IMR-90 (cell line): ENCODE measurements around the gene LCP1. TPM values are rescaled to one million over a fixed set of nuclear protein-coding genes. Genes with fewer than 3 reads are reported as not detected.

Source experiments
- ATAC-seq: fragments of 200-7000 bp; cut with Tn5 transposase; 2 replicates; pipeline ENCODE4 v1.9.1; 2020; ENCODE audit warnings: low read depth, mild to moderate bottlenecking, moderate library complexity
- BruUV-seq: library from RNA; stranded (reverse); fragments of 400-500 nt; replicated peaks from 2 replicates; lab custom pipeline; 2021; lab: Mats Ljungman, UMichigan
- CTCF ChIA-PET: fragments of 300-600 bp; formaldehyde crosslinking; extraction: SDS; loops from one replicate; lab custom pipeline; 2021; ENCODE audit warnings: antibody characterized with exemption; lab: Yijun Ruan, JAX
- POLR2A ChIA-PET: fragments of 300-600 bp; sonication (Branson Sonifier 250); formaldehyde crosslinking; loops from one replicate; lab custom pipeline; 2022; ENCODE audit warnings: antibody characterized with exemption; ENCODE audit not compliant: unreplicated experiment; lab: Charles Lee
- DNase-seq: peaks from one replicate; pipeline ENCODE4 v3.0.0; 2013
- H2AFZ ChIP-seq: replicated peaks from 2 replicates; pipeline ENCODE3; 2013; ENCODE audit warnings: low read length, mild to moderate bottlenecking; ENCODE audit not compliant: poor library complexity
- H2AK5ac ChIP-seq: 2 replicates; pipeline ENCODE4 v1.6.1; 2013; ENCODE audit warnings: low read depth, low read length, inconsistent platforms
- H2AK9ac ChIP-seq: replicated peaks from 2 replicates; pipeline ENCODE3; 2013; ENCODE audit warnings: mild to moderate bottlenecking, low read depth, low read length, moderate library complexity; ENCODE audit not compliant: poor library complexity
- H2BK120ac ChIP-seq: 2 replicates; pipeline ENCODE4 v1.6.1; 2013; ENCODE audit warnings: low read depth, low read length, inconsistent platforms
- H2BK15ac ChIP-seq: 3 replicates; pipeline ENCODE4 v1.6.1; 2013; ENCODE audit warnings: low read depth, low read length, inconsistent platforms
- H2BK20ac ChIP-seq: 2 replicates; pipeline ENCODE4 v1.6.1; 2013; ENCODE audit warnings: low read depth, mild to moderate bottlenecking, inconsistent platforms, low read length, moderate library complexity
- H2BK5ac ChIP-seq: 2 replicates; pipeline ENCODE4 v1.6.1; 2013; ENCODE audit warnings: mild to moderate bottlenecking, low read depth, low read length, inconsistent platforms; ENCODE audit not compliant: poor library complexity, severe bottlenecking
- H3K14ac ChIP-seq: replicated peaks from 2 replicates; pipeline ENCODE4 v1.6.1; 2013; ENCODE audit warnings: low read depth, low read length, inconsistent platforms
- H3K18ac ChIP-seq: 2 replicates; pipeline ENCODE4 v1.6.1; 2013; ENCODE audit warnings: low read depth, low read length, control low read depth
- H3K23ac ChIP-seq: 2 replicates; pipeline ENCODE4 v1.6.1; 2013; ENCODE audit warnings: low read depth, low read length, inconsistent platforms
- H3K27ac ChIP-seq: 2 replicates; pipeline ENCODE4 v1.5.1; 2013; ENCODE audit warnings: mild to moderate bottlenecking, control low read depth, low read length; ENCODE audit not compliant: insufficient read depth
- H3K27me3 ChIP-seq: 2 replicates; pipeline ENCODE4 v1.6.1; 2013; ENCODE audit warnings: low read length; ENCODE audit not compliant: control insufficient read depth, insufficient read depth
- H3K36me3 ChIP-seq: 2 replicates; pipeline ENCODE4 v1.6.1; 2013; ENCODE audit warnings: low read length, mixed read lengths; ENCODE audit not compliant: control insufficient read depth, insufficient read depth
- H3K4ac ChIP-seq: 2 replicates; pipeline ENCODE4 v1.6.1; 2013; ENCODE audit warnings: low read depth, low read length, inconsistent platforms
- H3K4me1 ChIP-seq: 2 replicates; pipeline ENCODE4 v1.6.1; 2013; ENCODE audit warnings: low read length, mixed read lengths; ENCODE audit not compliant: control insufficient read depth, insufficient read depth
- H3K4me2 ChIP-seq: 2 replicates; pipeline ENCODE4 v1.6.1; 2013; ENCODE audit warnings: low read depth, mild to moderate bottlenecking, control low read depth, low read length, moderate library complexity
- H3K4me3 ChIP-seq: 2 replicates; pipeline ENCODE4 v1.5.1; 2013; ENCODE audit warnings: low read depth, mild to moderate bottlenecking, control low read depth, low read length, moderate library complexity; ENCODE audit not compliant: insufficient read depth
- H3K56ac ChIP-seq: 2 replicates; pipeline ENCODE4 v1.6.1; 2013; ENCODE audit warnings: low read length, inconsistent platforms; ENCODE audit not compliant: insufficient read depth; ENCODE audit errors: extremely low read depth
- H3K79me1 ChIP-seq, 2 experiments: 2 replicates each; pipeline ENCODE4 v1.6.1; 2013; ENCODE audit warnings: low read length in 2 of 2, inconsistent platforms in 1 of 2, low read depth in 1 of 2
- H3K9ac ChIP-seq: 2 replicates; pipeline ENCODE4 v1.6.1; 2013; ENCODE audit warnings: low read depth, low read length, control low read depth
- H3K9me1 ChIP-seq: 2 replicates; pipeline ENCODE4 v1.6.1; 2013; ENCODE audit warnings: low read length, inconsistent platforms; ENCODE audit not compliant: insufficient read depth
- H3K9me3 ChIP-seq: 2 replicates; pipeline ENCODE4 v1.6.1; 2013; ENCODE audit warnings: low read length; ENCODE audit not compliant: control insufficient read depth, insufficient read depth
- H4K20me1 ChIP-seq: 2 replicates; pipeline ENCODE4 v1.6.1; 2013; ENCODE audit warnings: low read length, inconsistent platforms; ENCODE audit not compliant: insufficient read depth
- H4K5ac ChIP-seq: 2 replicates; pipeline ENCODE4 v1.6.1; 2013; ENCODE audit warnings: mild to moderate bottlenecking, low read depth, low read length, control low read depth
- H4K8ac ChIP-seq, 2 experiments: 2 replicates each; pipeline ENCODE4 v1.6.1; 2013; ENCODE audit warnings: low read depth in 2 of 2, low read length in 2 of 2, control low read depth in 1 of 2, inconsistent platforms in 1 of 2
- H4K91ac ChIP-seq: 2 replicates; pipeline ENCODE4 v1.6.1; 2013; ENCODE audit warnings: low read depth, low read length, inconsistent platforms; ENCODE audit not compliant: insufficient read depth
- BHLHE40 ChIP-seq: fragments of 150-350 bp; IDR thresholded peaks from 2 replicates; pipeline ENCODE4 v1.6.1; 2016; ENCODE audit warnings: mild to moderate bottlenecking, low read depth, low read length
- CEBPB ChIP-seq: IDR thresholded peaks from 2 replicates; pipeline ENCODE4 v1.6.1; 2012; ENCODE audit warnings: low read depth, low read length, improper control_type of control experiment
- ELK1 ChIP-seq: fragments of 150-350 bp; IDR thresholded peaks from 2 replicates; pipeline ENCODE4 v1.6.1; 2016; ENCODE audit warnings: low read depth, mild to moderate bottlenecking, low read length, moderate library complexity, borderline replicate concordance
- MAFK ChIP-seq: IDR thresholded peaks from 2 replicates; pipeline ENCODE4 v1.6.1; 2012; ENCODE audit warnings: low read depth, low read length, improper control_type of control experiment
- MAZ ChIP-seq: IDR thresholded peaks from 2 replicates; pipeline ENCODE4 v1.6.1; 2012; ENCODE audit warnings: low read depth, mild to moderate bottlenecking, low read length, improper control_type of control experiment, moderate library complexity, borderline replicate concordance
- MXI1 ChIP-seq: IDR thresholded peaks from 2 replicates; pipeline ENCODE4 v1.6.1; 2012; ENCODE audit warnings: low read depth, mild to moderate bottlenecking, low read length, moderate library complexity, borderline replicate concordance
- NFE2L2 ChIP-seq: fragments of 150-350 bp; IDR thresholded peaks from 2 replicates; pipeline ENCODE4 v1.6.1; 2016; ENCODE audit warnings: low read depth, mild to moderate bottlenecking, low read length
- POLR2A ChIP-seq: IDR thresholded peaks from 2 replicates; pipeline ENCODE4 v1.6.1; 2012; ENCODE audit warnings: mild to moderate bottlenecking, low read depth, low read length
- RAD21 ChIP-seq: IDR thresholded peaks from 2 replicates; pipeline ENCODE4 v1.6.1; 2012; ENCODE audit warnings: low read length, improper control_type of control experiment
- RCOR1 ChIP-seq: IDR thresholded peaks from 2 replicates; pipeline ENCODE4 v1.6.1; 2012; ENCODE audit warnings: mild to moderate bottlenecking, low read length, improper control_type of control experiment; ENCODE audit not compliant: insufficient replicate concordance
- RFX5 ChIP-seq: IDR thresholded peaks from 2 replicates; pipeline ENCODE4 v1.8.0; 2012; ENCODE audit warnings: low read depth, mild to moderate bottlenecking, low read length, moderate library complexity
- SMC3 ChIP-seq: fragments of 150-350 bp; IDR thresholded peaks from 2 replicates; pipeline ENCODE4 v1.6.1; 2016; ENCODE audit warnings: low read depth, mild to moderate bottlenecking, antibody characterized with exemption, low read length, moderate library complexity
- USF2 ChIP-seq: fragments of 150-350 bp; IDR thresholded peaks from 2 replicates; pipeline ENCODE4 v1.6.1; 2017; ENCODE audit warnings: mild to moderate bottlenecking, antibody characterized with exemption, low read length, low read depth
- WGBS, 2 experiments: methylation state at CpG; one replicate each; pipeline versions ENCODE4 v1.1.5 to v1.1.7; 2013; ENCODE audit warnings: missing lambda C conversion rate in 2 of 2; ENCODE audit not compliant: insufficient read length in 1 of 2; ENCODE audit errors: extremely low coverage in 2 of 2; 5-methylcytosine and 5-hydroxymethylcytosine counted together
- dilution Hi-C: fragments of 300-500 bp; cut with HindIII; formaldehyde crosslinking; loops from one replicate; pipeline ENCODE4 v1.14.3; 2018; ENCODE audit warnings: low sequenced_read_pairs; ENCODE audit not compliant: unreplicated experiment
- in situ Hi-C: fragments of 300-500 bp; cut with MboI; formaldehyde crosslinking; loops from 3 replicates; pipeline ENCODE4 v1.14.3; 2019; ENCODE audit warnings: low sequenced_read_pairs, inconsistent platforms, mixed read lengths
- intact Hi-C: fragments of 100-400 bp; cut with micrococcal nuclease; formaldehyde crosslinking; loops from 2 replicates; pipeline ENCODE4 v1.10.0; 2022
- polyA plus RNA-seq, 3 experiments: library from polyadenylated mRNA; depleted of rRNA; stranded (reverse); fragments of >200 nt; gene quantifications; 2 replicates each; pipeline ENCODE4 v1.2.3, GENCODE V29; 2012; ENCODE audit warnings: low replicate concordance in 1 of 3
- total RNA-seq: library from RNA; depleted of rRNA; stranded (reverse); fragments of >200 nt; gene quantifications from 2 replicates; pipeline ENCODE4 v1.2.3, GENCODE V29; 2012
- TF ChIP-seq, protein P1 (sequence below): conservative IDR thresholded peaks from 2 replicates; pipeline ENCODE4 v1.5.1; 2012; ENCODE audit warnings: mild to moderate bottlenecking, low read depth, low read length, improper control_type of control experiment

LCP1 gene
- total and polyA plus RNA-seq, 2 of the 4 experiments (the other 2 are of a cell fraction), result not detected

DNA sequence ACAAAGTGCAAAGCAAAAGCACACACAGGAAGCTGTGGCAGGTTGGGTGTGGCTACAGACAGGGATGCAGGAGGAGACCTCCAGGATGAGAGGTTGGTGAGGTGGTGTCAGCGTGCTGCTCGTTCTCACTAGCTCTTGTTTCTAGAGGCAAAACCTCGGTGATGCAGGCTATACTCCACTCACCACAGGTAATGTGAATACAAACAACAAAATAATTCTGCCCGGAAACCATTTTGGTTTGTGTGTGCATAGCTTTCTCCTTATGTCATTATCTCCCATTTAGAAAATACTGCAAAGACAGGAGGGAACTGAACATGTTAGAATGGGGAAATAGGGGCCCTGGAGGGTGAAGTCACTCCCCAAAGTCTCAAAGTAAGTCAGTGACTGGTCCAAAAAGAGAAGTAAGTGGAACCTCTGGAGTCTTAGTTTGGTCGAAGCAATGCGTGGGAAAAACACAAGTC, 9.4 kb downstream of the LCP1 start:
- Histone ChIP-seq H4K5ac (no peak overlapping the region), H4K91ac (no peak overlapping the region), H2BK5ac (no peak overlapping the region), H2AK5ac (no peak overlapping the region), H3K18ac (no peak overlapping the region), H4K20me1 (no peaks in the 10 kb centered on the region), H2BK120ac (no peak overlapping the region), H3K4me1 (no peaks in the 10 kb centered on the region), H3K36me3 (no peaks in the 10 kb centered on the region), H2BK15ac (no peak overlapping the region), H3K14ac (no peak overlapping the region), H3K27ac (no peak overlapping the region), H2AFZ (no peak overlapping the region), H3K56ac (no peak overlapping the region), H4K8ac (no peak overlapping the region), H3K4me2 (no peak overlapping the region), H3K4ac (no peak overlapping the region), H2AK9ac (no peak overlapping the region), H3K4me3 (no peak overlapping the region), H3K9ac (no peak overlapping the region), H3K23ac (no peak overlapping the region), H3K9me3 (no peaks in the 10 kb centered on the region), H3K9me1 (no peaks in the 10 kb centered on the region), H3K79me1 (no peaks in the 10 kb centered on the region), H2BK20ac (no peak overlapping the region), H3K27me3 (peaks cover 4% of the 10 kb centered on the region; the same call in 1 of the 2 replicates)
- BruUV-seq, result no TSS peak
- ChIA-PET CTCF (no interaction called here), POLR2A (no interaction called here)
- ATAC-seq (no peak), DNase-seq (no peak)
- 60% methylated on average over 1 of the region's 6 CpGs; no CpG with 5 or more reads in 1 of the 2 experiments for WGBS, 2 experiments
- intact Hi-C loops (no loop called here), dilution Hi-C loops (no loop called here), in situ Hi-C loops (no loop called here)
- TF ChIP-seq MAZ (no peak), BHLHE40 (no peak), MXI1 (no peak), CEBPB (no peak), RCOR1 (no peak), SMC3 (no peak), RAD21 (no peak), ELK1 (no peak), POLR2A (no peak), USF2 (no peak), NFE2L2 (no peak), MAFK (no peak), RFX5 (no peak)
- TF ChIP-seq, protein P1, sequence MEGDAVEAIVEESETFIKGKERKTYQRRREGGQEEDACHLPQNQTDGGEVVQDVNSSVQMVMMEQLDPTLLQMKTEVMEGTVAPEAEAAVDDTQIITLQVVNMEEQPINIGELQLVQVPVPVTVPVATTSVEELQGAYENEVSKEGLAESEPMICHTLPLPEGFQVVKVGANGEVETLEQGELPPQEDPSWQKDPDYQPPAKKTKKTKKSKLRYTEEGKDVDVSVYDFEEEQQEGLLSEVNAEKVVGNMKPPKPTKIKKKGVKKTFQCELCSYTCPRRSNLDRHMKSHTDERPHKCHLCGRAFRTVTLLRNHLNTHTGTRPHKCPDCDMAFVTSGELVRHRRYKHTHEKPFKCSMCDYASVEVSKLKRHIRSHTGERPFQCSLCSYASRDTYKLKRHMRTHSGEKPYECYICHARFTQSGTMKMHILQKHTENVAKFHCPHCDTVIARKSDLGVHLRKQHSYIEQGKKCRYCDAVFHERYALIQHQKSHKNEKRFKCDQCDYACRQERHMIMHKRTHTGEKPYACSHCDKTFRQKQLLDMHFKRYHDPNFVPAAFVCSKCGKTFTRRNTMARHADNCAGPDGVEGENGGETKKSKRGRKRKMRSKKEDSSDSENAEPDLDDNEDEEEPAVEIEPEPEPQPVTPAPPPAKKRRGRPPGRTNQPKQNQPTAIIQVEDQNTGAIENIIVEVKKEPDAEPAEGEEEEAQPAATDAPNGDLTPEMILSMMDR, result no peak
